Jurkat, Clone E6-1 (cell line): ENCODE results near the gene PIK3C2B.

ENCODE experiments used
- DNase-seq: peaks from one replicate; pipeline ENCODE4 v3.0.0-alpha.2; 2011; ENCODE audit warnings: low read depth, low spot score
- H3K4me3 ChIP-seq: 2 replicates; pipeline ENCODE4 v1.5.1; 2011; ENCODE audit warnings: mild to moderate bottlenecking, low read length, control low read depth, moderate library complexity

The PIK3C2B gene

GRCh38 chr1:204465546-204466415 is 28.8 kb downstream of the PIK3C2B start:
- H3K4me3 ChIP-seq: no peak overlapping the region
- DNase-seq: no peak

GRCh38 chr1:204464701-204465100 is 29.9 kb downstream of the PIK3C2B start:
- no peak for DNase-seq
- no peak overlapping the region for H3K4me3 ChIP-seq

GRCh38 chr1:204464187-204464631 is 30.4 kb downstream of the PIK3C2B start:
- H3K4me3 ChIP-seq: no peak overlapping the region
- peak; percentile 47 for DNase-seq

DNA sequence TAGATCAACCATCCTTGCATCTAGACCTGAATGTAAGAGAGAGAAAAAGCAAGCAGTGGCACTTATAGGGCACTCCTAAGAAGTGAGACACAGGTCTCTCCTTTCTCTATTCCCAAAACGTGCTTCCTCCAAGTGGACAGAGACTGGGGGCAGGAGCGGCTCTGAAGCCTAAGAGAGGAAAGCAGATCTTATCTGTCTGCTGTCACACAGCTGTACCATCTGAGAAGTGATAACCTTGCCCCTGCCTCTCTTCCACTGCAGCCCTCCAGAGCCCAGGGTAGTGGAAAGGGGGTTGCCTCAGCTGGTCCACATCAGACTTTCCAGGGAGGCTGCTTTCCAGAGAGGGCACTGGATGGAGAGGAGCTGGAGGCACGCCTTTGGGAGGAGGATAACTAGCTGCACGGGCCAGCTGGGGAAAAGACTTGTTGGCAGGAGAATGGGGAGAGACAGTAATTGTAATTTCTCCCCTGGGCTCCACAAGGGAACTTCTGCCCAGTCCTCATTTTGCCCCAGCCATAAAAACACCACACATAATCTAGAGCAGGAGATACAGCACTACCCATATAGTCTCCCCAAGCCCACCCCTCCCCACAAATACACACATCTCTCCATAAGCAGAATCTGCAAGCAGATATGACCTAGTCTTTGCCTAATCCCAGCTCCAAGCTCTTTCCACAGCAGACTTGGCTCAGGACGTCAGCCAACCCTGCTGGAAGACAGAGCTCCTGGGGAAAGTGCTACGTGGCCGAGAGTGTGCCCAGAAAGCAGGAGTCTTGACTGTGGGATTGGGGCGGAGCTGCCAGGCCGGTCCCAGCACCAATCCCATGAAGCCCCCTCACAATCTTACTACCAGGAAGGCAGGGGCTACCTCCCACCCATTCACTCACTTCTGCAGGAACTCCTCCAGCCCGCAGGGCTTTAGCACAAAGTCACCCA is 31.2 kb downstream of the PIK3C2B start:
- H3K4me3 ChIP-seq: no peak overlapping the region
- no peak for DNase-seq

- DNase-seq: no peak
- H3K4me3 ChIP-seq: peak overlapping the region; percentile 39
These were observed 32.4 kb downstream of the PIK3C2B start for GRCh38 chr1:204462229-204462561.

DNA sequence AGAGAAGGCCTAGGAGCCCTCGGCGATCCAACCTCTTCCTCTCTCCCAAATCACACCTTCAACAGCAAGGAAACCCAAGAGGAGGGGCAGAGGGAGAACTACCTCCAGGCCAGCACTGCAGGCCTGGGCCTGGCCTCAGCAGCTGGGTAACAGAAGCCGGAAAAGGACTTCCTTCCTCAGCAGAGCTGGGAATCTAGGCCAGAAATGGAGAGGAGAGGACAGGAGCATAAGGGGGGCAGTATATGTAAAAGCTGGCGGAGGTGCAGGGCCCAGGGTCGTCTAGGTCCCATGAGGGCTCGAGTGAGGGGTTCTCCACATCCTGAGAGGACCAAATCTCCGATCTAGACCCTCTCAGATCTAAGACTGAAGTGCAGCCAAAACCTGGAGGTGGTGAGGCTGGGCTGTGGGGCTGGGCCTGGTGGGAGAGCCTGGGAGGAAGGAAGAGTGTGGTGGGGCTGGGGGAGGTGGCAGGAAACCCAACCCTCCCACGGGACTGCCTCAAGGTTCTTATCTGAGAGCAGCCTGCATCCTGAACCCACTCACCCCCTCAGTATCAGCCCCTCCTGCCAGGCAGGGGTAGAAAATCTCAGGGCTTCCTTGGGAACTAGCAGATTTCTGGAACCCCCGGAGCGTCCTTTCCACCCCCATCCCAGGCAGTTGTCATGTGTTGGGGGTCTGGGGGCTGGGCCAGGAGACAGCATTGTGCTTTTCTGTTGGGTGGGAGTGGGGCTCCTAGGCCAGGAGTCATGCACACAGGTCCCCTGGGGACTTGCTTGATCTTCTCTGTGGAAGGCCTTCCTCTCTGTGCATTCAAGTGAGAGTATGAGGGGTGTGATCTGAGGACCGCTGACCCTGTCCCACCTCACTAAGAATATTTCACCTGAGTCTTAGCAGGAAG is 33.0 kb downstream of the PIK3C2B start:
- H3K4me3 ChIP-seq: peak overlapping the region; percentile 39
- peak; percentile 93 for DNase-seq

- no peak for DNase-seq
These were observed 34.3 kb downstream of the PIK3C2B start for GRCh38 chr1:204460346-204460745.

GRCh38 chr1:204459706-204460105 is 34.9 kb downstream of the PIK3C2B start:
- H3K4me3 ChIP-seq: no peak overlapping the region
- peak; percentile 67 for DNase-seq

More at GRCh38 chr1:204460346-204460745, 34.3 kb downstream of the PIK3C2B start:
- H3K4me3 ChIP-seq: no peak overlapping the region

DNA sequence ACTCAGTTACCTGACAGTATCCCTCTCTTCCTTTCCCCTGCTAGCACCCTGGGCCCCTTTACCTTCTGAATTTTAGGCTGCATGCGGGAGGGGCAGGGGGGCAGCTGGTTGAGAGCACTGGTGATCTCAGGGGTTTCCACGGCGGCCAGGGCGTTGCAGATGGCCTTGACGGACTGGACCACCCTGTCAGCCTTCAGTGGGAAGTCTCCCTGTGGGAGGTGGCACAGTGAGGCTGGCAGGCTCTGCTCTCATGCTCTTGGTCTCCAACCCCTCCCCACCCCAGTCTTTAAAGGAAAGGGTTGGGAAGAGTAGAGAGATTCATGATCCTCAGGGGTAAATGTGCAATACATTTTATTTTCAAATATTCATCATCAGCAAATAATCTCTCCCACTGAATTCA is 36.9 kb downstream of the PIK3C2B start:
- no peak for DNase-seq
- no peak overlapping the region for H3K4me3 ChIP-seq

GRCh38 chr1:204456826-204457442 is 37.7 kb downstream of the PIK3C2B start:
- no peak overlapping the region for H3K4me3 ChIP-seq
- DNase-seq: no peak

GRCh38 chr1:204455831-204456145 is 38.8 kb downstream of the PIK3C2B start:
- no peak overlapping the region for H3K4me3 ChIP-seq
- no peak for DNase-seq

- no peak for DNase-seq
- H3K4me3 ChIP-seq: no peak overlapping the region
These were observed 39.4 kb downstream of the PIK3C2B start for GRCh38 chr1:204455063-204455830.

DNA sequence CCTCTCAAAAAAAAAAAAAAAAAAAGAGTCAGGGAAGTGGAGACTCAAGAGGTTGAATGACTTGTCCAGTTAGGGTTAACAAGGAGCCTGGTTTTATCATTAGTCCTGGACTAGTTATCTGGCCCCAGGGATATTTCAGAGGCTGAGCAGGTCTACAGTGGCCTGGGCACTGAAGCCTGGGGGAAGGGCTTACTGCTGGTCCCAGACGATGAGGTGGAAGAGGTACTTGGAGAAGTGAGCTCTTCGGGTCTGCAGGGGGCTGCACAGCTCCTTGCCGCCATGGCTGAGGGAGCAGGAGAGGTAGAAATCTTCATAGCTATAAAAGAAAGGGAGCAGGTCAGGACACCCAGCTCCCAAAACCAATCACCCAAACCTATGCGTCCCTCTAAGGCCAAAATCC is 40.1 kb downstream of the PIK3C2B start:
- H3K4me3 ChIP-seq: no peak overlapping the region

GRCh38 chr1:204453141-204453772 is 41.3 kb downstream of the PIK3C2B start:
- peak; percentile 59 for DNase-seq
- H3K4me3 ChIP-seq: peak overlapping the region; percentile 9; the same call in 1 of the 2 replicates

More for the DNA sequence above, 40.1 kb downstream of the PIK3C2B start:
- DNase-seq: no peak

- no peak for DNase-seq
- H3K4me3 ChIP-seq: no peak overlapping the region
These were observed 43.1 kb downstream of the PIK3C2B start for GRCh38 chr1:204451352-204452124.

DNA sequence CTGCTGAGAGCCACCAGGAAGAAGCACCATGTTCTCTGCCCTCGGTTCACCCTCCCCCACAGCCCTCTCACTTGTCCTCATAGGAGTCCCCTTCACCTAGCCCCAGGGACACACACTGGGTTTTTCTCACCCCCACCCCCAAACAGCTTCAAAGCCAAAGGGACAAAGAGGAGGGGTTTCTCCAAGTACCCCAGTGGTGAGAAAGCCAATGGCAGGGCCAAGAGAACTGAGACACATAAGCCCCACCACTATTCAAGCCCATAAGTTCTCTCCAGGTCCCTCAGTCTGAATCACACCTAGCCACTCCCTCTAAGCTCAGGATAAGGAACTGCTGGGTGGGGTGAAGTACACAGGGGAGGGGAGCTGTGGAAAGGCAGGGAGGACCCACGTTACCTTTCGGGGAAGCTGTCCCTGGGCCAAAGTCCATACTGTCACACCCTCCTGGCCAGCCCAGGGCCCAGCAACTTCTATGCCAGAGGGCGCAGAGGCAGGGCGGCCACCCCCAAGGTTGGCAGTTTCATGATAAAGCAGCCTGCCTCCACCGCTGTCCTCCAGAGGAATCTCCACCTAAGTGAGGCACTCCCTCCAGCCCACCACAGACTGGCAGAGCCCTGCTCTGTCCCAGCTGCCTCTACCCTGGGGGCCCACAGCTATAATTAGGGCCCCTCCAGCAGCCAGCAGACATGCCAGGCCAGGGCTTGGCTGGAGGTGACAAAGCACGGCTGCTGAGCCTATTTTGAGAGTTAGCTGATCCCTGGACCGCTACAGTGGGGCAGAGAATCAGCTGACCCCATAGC is 43.9 kb downstream of the PIK3C2B start:
- no peak for DNase-seq
- no peak overlapping the region for H3K4me3 ChIP-seq
